Endothelial cell of umbilical vein (primary cell): ENCODE results near the gene TMEM125.

Source experiments
- EZH2 ChIP-seq: IDR thresholded peaks from 2 replicates; pipeline ENCODE4 v1.6.1; 2012; ENCODE audit warnings: borderline replicate concordance, low read depth, mild to moderate bottlenecking, moderate library complexity, low read length, inconsistent platforms; ENCODE audit not compliant: severe bottlenecking
- JUN ChIP-seq: IDR thresholded peaks from 2 replicates; pipeline ENCODE4 v1.6.1; 2011; ENCODE audit warnings: borderline replicate concordance, low read depth; ENCODE audit not compliant: insufficient read length, insufficient read depth
- TF ChIP-seq, protein P1 (sequence below), 2 donors: IDR thresholded peaks; 1 replicate in 1 of 2; 2 replicates in 1 of 2; pipeline ENCODE4 v1.5.1; 2011; ENCODE audit warnings: low read length in 2 of 2, mild to moderate bottlenecking in 2 of 2, moderate library complexity in 2 of 2, control low read depth in 1 of 2, inconsistent platforms in 1 of 2, low read depth in 1 of 2; ENCODE audit not compliant: insufficient read depth in 1 of 2; ENCODE audit errors: extremely low read depth in 1 of 2

DNA sequence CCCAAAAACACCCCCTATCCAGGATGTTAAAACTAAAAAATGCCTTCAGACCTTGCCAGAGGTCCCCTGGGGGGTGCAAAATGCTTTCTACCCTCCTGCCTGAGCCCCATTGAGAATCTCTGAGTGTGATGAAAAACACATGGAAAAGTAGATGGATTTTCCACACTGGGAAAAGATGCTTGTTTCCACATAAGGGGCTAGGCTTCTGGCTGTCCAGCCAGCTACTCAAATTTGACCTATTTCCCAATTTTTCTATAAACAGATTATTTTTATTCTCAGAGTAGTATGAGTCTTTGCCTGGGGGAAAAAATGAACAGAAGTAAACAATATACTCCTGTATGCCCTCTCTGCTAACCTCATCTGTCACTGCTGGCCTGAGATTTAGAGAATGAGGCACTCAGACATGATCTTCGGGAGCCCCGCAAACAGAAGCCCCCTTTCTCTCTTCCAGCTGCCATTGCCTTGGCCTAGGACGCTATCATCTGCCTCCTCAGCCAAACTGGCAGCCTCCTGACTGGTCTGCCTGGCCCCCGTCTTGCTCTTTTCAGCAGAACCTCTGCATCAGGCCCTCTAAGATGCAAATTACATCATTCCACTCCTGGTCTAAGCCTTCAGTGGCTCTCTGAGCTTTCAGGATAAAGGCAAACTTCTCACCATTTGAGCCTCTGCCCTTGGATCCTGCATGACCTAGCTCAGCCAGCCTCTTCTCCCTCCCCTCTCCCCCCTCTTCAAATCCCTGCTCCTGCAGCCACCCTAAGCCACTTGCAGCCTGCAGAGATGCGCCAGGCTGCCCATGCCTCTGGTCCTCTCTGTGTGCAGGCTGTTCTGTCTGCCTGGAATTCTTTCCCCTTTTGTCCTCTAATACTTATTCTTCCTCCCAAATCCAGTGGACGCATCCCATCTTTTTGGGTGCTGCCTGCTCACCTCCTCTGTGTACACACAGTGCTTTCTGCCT lies 39.7 kb upstream of the TMEM125 start:
- TF ChIP-seq, protein P1, sequence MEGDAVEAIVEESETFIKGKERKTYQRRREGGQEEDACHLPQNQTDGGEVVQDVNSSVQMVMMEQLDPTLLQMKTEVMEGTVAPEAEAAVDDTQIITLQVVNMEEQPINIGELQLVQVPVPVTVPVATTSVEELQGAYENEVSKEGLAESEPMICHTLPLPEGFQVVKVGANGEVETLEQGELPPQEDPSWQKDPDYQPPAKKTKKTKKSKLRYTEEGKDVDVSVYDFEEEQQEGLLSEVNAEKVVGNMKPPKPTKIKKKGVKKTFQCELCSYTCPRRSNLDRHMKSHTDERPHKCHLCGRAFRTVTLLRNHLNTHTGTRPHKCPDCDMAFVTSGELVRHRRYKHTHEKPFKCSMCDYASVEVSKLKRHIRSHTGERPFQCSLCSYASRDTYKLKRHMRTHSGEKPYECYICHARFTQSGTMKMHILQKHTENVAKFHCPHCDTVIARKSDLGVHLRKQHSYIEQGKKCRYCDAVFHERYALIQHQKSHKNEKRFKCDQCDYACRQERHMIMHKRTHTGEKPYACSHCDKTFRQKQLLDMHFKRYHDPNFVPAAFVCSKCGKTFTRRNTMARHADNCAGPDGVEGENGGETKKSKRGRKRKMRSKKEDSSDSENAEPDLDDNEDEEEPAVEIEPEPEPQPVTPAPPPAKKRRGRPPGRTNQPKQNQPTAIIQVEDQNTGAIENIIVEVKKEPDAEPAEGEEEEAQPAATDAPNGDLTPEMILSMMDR (IDR thresholded peaks at IDR 0.05; ENCODE audit: extremely low read depth in 1 of 2, insufficient read depth in 1 of 2, low read depth in 1 of 2, low read length in 2 of 2), result no peak
- TF ChIP-seq EZH2 (no peak), JUN (no peak)
